A204.1 (cell line): ENCODE measurements around the gene SMTN.
"Not testable (repeated sequence)": the region's sequence is repeated elsewhere in the genome, so short reads cannot be mapped to it uniquely, and the experiment has no call there.

Source experiments
- FAIRE-seq: peaks from 2 replicates; lab custom pipeline; 2012; peaks lifted over from hg19 to GRCh38; lab: Jason Lieb, UNC

SMTN gene

GRCh38 chr22:31080848-31081649, at the start of gene SMTN:
Gene SMTN, plus strand, starts transcription at chr22:31081318. Its CDS starts 1,941 bp downstream, at chr22:31083259.
- FAIRE-seq: peak; percentile 21

GRCh38 chr22:31036671-31037550, 44.2 kb upstream of the SMTN start:
- no peak for FAIRE-seq

GRCh38 chr22:31038686-31039085, 42.4 kb upstream of the SMTN start:
- FAIRE-seq: no peak

GRCh38 chr22:31039393-31039792, 41.7 kb upstream of the SMTN start:
- no peak for FAIRE-seq

GRCh38 chr22:31040542-31041398, 40.3 kb upstream of the SMTN start:
- FAIRE-seq: no peak

GRCh38 chr22:31044262-31044861, 36.8 kb upstream of the SMTN start:
- no peak for FAIRE-seq

GRCh38 chr22:31045900-31046538, 35.1 kb upstream of the SMTN start:
- FAIRE-seq: no peak

- FAIRE-seq: no peak
These were observed 34.4 kb upstream of the SMTN start for GRCh38 chr22:31046539-31047226.

GRCh38 chr22:31048570-31048969, 32.5 kb upstream of the SMTN start:
- no peak for FAIRE-seq

GRCh38 chr22:31049815-31050420, 31.2 kb upstream of the SMTN start:
- no peak for FAIRE-seq

- FAIRE-seq: no peak
These were observed 25.9 kb upstream of the SMTN start for GRCh38 chr22:31055117-31055634.

GRCh38 chr22:31055635-31056159, 25.4 kb upstream of the SMTN start:
- FAIRE-seq: no peak

- FAIRE-seq: no peak
These were observed 24.0 kb upstream of the SMTN start for GRCh38 chr22:31056986-31057599.

GRCh38 chr22:31059663-31060062, 21.5 kb upstream of the SMTN start:
- not testable (repeated sequence) for FAIRE-seq

- FAIRE-seq: no peak
These were observed 18.4 kb upstream of the SMTN start for GRCh38 chr22:31062566-31063230.

GRCh38 chr22:31064369-31064768, 16.7 kb upstream of the SMTN start:
- FAIRE-seq: no peak

GRCh38 chr22:31068970-31069369, 12.1 kb upstream of the SMTN start:
- no peak for FAIRE-seq

- FAIRE-seq: not testable (repeated sequence)
These were observed 11.3 kb upstream of the SMTN start for GRCh38 chr22:31069691-31070314.
